AML-193 (cell line): Measurements from ENCODE around the gene NLRP5.
A peak's percentile ranks its signal among the peaks of the same experiment; 100 is the strongest.
"Not testable (repeated sequence)": the region's sequence is repeated elsewhere in the genome, so short reads cannot be mapped to it uniquely, and the experiment has no call there.

ENCODE experiments used
- DNase-seq, 2 experiments: peaks; one replicate each; lab custom pipeline; 2025; lab: John Stamatoyannopoulos, UW

The NLRP5 gene

GRCh38 chr19:56076498-56076897 is 89.9 kb downstream of the NLRP5 start:
- DNase-seq = peak; percentile 29 to 44

- no peak for DNase-seq
Observed at GRCh38 chr19:56079609-56080008, 93.0 kb downstream of the NLRP5 start.

GRCh38 chr19:56080669-56081401 is 94.3 kb downstream of the NLRP5 start:
- DNase-seq = peak; percentile 65 to 68

DNA sequence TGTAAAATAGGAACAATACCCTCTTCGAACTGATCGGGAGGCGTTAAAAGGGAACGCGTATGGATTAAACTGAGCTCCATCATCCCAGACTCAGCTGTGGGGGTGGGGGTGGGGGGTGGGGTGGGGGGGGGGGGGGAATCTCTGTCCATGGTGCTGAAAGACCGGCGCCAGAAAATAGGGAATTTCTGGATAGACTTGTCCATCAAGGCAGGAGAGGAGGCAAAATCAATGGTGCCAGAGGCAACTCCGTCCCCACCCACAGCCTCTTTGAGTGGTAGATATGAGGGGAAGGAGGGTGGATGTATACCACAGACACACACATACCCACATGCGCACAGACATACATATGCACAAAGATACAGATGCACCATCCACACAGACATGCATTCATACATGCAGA is 97.1 kb downstream of the NLRP5 start:
- no peak for DNase-seq

DNA sequence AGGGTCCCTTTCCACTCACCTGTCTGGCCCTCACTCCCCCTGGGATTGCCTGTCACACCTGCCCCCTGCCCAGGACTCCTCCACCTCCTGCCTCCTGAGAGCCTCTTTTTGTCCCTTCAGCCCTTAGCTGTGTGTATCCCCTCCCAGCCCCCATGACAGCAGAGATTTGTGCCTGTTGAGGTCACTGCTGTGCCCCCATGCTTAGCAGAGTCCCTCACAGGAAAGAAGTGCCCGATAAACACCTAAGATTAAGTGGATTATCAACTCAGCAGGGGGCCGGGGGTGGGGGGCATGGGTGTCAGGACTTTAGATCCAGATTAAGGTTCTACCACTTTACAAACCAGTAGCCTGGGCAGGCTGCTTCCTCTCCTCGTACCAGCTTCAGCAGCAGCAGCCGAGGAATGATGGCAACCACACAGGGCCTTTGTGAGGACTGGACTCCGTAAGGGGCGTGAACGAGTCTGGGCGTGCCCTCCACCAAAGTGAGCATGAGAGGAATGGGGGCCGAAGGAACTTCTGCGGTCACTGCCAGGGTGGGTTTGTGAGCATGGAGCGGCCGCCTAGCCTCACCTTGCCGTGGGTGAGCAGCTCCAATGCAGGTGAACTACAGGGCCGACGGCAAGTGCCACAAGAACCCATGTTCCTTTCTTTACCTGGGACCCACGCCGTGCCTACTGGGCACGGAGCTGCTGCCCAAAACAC is 98.4 kb downstream of the NLRP5 start:
- DNase-seq = no peak

- no peak for DNase-seq
Observed at GRCh38 chr19:56085571-56086275, 99.1 kb downstream of the NLRP5 start.

DNA sequence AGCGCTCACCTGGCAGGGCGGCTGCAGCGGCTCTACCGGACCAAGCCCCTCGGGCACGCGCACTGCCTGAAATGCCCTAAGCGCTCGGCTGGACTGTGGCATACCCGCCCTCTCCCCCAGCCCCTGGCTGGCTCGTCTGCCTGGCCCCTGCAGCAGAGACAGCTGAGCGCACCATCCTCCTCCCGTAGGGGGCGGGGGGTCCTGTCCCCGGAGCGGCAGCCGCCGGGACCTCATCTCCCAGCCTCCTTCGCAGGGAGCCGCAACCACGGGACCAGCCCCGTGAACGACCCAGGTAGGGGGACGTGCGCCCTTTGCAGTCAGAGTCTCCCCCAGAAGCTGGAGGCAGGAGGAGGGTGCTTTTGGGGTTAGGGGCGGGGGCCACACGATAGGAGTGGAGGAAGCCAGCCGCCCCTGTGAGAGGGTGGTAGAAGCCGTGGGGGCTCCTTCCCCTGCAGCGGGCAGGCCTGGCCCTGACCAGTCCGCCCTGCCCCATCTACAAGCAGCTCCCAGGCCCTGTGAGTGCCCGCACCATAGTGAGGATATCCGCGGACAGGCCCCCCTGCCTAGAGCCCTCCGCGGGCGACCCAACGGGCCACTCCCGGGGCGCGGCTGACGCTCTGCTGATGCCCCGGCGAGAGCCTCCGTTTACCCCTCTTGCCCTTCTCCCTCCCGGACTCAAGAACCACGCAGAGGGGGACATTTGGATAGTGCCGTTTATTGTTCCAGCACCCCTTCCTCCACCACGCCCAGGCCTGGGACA is 100.3 kb downstream of the NLRP5 start:
- no peak for DNase-seq

DNA sequence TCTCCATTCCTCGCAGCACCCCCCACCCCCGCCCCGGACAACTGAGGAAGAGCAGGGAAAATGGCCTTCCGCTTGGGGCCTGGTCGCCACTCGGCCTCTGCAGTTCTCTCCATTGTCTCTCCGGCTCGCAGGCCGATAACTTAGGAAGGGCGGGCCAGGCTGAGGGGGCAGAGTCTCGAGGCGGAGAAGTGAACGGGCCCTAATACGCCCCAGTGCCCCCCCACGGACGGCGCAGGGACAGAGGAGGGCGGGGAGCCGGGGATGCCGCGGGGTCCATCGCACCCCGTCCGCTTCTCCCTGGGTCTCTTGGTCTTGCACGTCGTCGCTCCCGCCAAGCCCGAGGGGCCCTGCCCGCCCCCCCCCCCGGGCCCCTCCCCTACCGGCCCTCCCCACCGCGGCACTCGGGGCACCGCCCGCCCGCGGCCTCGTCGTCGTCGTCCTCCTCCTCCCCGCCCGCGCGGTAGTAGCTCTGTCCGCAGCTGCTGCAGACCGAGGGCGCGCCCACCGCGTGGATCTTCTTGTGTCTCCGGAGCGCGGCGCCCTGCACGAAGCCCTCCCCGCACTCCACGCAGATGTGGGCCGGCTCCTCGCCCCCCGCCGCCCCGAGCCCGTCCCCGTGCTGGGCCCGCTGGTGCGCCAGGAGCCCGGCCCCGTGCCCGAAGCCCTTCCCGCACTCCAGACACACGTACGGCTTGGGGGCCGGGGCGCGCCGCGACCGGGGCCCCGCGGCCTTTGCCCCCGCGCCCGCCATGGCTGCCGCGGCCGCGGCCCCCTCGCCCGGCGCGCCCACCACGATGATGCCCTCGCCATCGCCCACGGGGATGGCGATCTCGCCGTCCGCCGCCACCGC is 101.3 kb downstream of the NLRP5 start:
- no peak for DNase-seq

DNA sequence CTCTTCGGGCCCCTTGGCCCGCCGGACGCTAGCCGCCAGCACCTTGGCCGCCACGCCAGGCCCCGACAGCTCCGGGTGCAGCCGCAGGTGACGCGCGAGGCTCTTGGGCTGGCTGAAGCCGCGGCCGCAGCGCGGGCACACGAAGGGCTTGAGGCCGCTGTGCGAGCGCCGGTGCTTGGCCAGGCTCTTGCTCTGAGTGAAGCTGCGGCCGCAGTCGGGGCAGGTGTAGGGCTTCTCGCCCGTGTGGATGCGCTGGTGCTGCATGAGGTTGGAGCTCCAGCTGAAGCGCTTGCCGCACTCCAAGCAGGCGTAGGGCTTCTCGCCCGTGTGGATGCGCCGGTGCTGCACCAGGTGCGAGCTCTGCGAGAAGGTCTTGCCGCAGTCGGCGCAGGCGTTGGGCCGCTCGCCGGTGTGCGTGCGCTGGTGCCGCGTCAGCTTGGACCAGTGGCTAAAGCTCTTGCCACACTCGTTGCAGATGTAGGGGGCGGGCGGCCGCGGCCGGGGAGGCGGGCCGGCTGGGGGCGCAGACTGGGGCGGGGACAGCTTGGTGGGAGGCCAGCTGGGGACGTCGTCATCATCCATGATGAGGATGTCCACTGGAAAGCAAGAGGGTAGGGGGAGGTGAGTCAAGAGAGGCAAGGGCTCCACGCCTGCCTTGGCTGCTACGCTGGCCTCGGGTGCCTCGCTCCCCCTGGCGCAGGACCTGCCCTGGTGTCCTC is 102.1 kb downstream of the NLRP5 start:
- no peak for DNase-seq

DNA sequence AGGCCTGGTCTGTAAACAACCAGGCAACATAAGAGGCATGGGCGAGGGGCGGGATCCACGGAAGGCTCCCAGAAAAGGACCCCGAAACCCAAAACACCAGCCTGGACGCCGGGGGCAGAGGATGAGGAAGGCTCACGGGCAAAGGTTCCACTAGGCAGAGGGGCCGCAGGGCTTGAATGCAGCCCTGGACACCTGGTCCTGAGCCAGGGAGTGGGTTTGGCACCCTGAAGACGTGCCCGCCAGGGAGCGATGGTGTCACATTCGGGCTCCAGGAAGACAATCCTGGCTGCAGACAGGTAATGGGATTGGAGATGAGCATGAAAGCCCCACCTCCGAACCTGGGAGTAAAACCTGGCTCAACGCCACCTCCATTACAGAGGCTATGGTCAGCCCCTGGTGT is 102.8 kb downstream of the NLRP5 start:
- DNase-seq = no peak

GRCh38 chr19:56091066-56091490 is 104.5 kb downstream of the NLRP5 start:
- DNase-seq = no peak

DNA sequence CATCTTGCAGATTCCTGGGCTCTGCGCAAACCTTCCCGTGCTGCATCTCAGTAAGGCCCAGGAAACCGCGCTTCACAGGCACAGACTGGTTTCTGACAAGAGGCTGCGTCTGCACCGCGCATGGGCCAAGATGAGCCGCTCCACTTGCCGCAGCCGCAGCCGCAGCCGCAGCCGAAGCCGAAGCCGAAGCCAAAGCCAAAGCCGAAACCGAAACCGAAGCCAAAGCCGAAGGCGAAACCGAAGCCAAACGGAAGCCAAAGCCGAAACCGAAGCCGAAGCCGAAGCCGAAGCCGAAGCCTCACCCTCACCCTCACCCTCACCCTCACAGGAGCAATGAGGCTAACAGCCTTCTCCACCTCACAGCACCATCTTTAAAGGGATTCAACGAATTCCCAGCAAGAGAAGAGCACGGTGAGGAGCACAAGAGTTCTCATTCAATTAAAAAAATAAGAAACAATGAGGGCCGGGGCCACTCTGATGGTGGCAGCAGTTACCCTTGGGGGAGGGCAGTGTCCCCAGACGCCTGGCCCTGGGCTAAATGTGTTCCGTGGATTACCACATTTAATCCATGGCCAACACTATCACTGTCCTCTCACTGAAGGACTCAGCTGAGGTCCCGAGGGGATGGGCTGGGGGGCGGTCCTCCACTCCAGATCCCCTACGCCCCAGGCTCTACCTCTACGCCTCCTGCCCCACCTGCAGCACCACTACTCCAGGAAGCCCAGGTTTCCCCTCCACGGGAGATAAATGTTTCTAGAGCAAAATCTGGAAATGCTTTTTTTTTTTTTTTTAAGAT is 105.4 kb downstream of the NLRP5 start:
- no peak for DNase-seq

DNA sequence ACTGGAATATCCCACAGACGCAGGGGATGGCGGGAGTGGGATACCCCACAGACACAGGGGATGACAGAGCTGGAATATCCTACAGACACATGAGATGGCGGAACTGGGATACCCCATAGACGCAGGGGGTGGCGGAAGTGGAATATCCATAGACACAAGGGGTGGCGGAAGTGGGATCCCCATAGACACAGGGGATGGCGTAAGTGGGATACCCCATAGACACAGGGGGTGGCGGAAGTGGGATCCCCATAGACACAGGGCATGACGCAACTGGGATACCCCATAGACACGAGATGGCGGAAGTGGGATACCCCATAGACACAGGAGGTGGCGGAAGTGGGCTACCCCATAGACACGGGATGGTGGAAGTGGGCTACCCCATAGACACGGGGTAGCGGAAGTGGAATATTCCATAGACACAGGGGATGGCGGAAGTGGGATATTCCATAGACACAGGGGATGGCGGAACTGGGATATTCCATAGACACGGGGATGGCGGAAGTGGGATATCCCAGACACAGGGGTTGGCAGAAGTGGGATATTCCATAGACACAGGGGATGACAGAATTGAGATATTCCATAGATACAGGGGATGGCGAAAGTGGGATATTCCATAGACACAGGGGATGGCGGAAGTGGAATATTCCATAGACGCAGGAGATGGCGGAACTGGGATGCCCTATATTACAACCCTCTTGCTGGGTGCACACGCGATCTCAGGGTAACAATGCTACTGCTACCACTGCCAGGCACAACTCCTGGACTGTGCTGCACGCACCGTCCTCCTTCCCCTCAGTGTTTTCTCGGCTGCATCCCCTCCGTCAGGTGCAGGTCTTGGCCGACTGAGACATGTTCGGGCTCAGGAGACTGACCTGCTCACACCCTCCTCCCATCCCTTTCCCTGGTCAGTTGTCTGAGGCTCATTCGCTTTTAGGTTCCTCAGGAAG is 106.4 kb downstream of the NLRP5 start:
- DNase-seq = no peak

DNA sequence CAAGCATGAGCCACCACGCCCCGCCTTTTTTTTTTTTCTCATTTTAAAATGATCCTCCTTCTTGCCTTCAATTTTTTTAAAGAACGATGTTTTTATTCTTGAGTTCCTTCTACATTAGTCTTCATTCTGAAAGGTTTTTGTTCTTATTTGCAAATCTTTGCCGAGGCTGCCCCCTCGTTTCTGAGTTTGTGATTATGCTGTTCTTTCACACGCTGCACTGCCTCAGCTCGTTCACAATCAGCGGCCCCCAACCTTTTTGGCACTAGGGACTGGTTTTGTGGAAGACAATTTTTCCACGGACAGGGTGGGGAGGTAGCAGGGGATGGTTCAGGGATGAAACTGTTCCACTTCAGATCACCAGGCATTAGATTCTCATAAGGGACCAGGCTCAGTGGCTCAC is 107.9 kb downstream of the NLRP5 start:
- no peak for DNase-seq

DNA sequence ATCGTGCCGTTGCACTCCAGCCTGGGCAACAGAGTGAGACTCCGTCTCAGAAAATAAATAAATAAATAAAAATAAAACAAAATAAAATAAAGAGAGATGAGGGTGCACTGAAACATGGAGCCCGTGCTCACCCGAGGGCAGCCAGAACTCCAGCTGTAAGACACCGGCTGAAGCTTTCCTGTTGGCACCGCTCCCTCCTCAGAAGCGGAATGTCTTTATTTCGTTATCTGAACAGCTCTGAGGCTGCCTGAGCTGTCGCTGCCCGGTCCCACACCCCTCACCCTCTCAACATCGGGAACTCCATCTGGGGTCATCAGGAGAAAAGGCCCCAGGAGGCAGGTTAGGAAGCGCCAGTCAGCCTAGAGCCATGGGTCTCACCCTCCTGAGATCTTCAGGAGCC is 110.1 kb downstream of the NLRP5 start:
- no peak for DNase-seq

DNA sequence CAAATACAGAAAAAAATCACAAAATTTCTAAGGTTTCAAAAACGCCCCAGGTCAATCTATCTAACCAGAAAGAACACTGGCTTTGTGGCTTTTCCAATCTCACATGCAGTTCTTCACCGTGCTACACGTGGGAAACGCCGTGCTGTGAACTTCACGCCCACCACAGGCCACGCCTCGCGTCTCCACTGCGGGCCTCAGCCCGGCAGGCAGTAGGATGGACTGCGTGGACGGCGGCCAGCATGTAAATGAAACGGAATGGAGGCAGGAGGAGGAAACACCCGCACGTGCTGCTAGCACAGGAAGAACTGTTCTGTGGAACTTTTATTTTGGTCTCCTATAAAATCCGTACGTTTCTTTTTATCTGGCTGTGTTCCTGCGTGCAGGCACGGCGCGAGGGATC is 110.7 kb downstream of the NLRP5 start:
- no peak for DNase-seq

GRCh38 chr19:56097776-56098175 is 111.2 kb downstream of the NLRP5 start:
- DNase-seq = no peak

GRCh38 chr19:56098237-56098636 is 111.7 kb downstream of the NLRP5 start:
- DNase-seq = not testable (repeated sequence)
